ENCODE data around the gene LACTB.

LACTB gene, protein sequence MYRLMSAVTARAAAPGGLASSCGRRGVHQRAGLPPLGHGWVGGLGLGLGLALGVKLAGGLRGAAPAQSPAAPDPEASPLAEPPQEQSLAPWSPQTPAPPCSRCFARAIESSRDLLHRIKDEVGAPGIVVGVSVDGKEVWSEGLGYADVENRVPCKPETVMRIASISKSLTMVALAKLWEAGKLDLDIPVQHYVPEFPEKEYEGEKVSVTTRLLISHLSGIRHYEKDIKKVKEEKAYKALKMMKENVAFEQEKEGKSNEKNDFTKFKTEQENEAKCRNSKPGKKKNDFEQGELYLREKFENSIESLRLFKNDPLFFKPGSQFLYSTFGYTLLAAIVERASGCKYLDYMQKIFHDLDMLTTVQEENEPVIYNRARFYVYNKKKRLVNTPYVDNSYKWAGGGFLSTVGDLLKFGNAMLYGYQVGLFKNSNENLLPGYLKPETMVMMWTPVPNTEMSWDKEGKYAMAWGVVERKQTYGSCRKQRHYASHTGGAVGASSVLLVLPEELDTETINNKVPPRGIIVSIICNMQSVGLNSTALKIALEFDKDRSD

DNA sequence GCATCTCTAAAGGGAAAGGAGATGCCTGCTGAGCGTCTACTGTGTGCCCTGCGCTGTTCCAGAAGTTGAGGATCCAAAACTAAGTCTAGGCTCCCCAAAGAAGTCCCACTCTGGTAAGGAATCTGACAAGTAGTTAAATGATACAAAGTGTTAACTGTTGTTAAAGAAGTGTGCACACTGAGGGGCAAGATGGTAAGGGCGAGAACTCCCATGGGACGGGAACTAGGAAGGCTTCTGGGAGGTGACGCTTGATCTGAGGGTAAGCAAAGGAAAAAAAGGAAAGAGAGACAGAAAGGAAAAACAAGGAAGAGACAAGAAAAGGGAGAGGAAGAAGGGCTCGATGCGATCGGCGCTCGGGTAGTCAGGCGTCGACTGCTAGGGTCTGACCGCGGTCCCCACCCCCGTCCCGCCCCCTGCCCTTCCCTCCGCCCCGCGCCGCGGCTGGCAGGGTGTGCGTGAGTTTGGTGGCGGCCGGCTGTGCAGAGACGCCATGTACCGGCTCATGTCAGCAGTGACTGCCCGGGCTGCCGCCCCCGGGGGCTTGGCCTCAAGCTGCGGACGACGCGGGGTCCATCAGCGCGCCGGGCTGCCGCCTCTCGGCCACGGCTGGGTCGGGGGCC is at the start of gene LACTB:
TSS of gene LACTB (plus strand) at position 480 of the 620 bp plus-strand sequence. CDS start at position 491, 11 bp downstream.
- DNase-seq (ENCODE audit: low read depth): peak; percentile 73

DNA sequence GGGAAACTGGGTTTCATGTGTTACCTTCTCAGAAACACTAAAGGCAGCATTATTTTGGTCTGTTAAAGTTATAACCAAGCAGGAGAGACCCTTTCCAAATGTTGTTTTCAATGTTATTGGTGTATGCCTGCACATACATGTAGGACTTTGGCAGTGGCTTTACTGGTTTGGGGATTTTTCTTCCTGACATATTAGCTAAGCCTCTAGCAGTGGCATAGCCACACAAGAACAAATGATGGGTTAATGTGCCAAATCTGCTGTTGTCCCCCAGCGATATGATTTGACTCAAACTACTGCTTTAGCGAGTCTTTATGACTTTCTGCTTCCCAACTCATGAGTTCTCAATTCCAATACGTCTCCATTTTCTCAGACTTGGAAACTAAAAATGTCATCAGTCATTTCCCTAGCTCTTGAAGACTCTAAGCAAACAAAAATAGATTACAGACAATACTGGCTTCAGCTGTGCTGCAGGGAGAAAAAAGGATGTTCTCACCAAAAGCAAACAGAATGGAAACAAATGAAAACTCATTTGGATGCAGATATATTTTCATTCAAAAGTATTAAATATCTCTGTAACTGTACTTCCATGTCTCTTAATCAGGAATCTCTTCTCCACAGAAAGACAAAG is 49.5 kb upstream of the LACTB start:
- DNase-seq (ENCODE audit: low read depth): no peak

DNA sequence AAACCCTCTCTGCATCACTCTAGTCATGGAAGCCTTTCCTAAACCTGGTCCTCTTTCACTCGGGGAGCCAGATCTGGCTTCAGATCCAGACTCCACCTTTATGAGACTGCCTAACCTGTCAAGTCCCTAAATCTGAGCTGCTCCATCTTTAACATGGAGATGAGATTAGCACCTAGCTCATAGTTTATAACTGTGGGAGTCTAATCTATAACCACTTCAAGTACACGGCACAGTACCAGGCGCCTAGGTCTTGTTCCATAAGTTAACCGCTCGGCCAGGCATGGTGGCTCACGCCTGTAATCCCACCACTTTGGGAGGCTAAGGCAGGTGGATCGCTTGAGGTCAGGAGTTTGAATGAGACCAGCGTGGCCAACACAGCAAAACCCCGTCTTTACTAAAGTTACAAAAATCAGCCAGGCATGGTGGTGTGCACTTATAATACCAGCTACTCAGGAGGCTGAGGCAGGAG is 48.8 kb upstream of the LACTB start:
- no peak for DNase-seq (ENCODE audit: low read depth)

DNA sequence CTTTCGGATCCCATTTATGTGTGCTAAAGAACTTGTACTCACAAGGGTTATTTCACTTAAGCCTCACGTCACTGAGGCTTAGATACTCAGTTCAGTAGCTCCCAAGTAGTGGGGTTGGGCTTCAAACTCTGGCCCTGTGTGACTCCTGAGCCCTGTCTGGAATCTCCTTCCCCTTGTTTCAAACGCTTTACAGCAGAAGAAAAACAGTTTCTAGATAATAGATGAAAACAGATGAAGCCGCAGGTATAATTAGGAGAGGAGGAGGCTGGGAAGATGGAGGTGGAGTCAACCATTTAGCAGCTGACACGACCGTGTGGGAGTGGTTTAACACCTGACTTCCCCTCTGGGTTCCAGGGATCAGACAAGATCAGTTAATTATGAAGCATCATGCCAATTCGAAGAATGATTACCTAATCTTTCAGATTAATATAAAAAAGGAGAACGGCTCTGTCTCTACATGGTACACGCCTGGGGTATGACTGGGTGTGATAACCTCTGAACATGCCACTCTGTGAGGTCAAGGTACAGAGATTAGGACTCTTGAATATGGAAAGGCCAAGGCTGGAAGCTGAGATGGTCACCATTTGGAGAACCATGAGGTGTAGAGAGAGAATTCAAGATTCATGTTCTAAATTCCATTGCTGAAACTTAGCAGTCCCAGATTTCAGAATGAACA is 48.0 kb upstream of the LACTB start:
- no peak for DNase-seq (ENCODE audit: low read depth)

DNA sequence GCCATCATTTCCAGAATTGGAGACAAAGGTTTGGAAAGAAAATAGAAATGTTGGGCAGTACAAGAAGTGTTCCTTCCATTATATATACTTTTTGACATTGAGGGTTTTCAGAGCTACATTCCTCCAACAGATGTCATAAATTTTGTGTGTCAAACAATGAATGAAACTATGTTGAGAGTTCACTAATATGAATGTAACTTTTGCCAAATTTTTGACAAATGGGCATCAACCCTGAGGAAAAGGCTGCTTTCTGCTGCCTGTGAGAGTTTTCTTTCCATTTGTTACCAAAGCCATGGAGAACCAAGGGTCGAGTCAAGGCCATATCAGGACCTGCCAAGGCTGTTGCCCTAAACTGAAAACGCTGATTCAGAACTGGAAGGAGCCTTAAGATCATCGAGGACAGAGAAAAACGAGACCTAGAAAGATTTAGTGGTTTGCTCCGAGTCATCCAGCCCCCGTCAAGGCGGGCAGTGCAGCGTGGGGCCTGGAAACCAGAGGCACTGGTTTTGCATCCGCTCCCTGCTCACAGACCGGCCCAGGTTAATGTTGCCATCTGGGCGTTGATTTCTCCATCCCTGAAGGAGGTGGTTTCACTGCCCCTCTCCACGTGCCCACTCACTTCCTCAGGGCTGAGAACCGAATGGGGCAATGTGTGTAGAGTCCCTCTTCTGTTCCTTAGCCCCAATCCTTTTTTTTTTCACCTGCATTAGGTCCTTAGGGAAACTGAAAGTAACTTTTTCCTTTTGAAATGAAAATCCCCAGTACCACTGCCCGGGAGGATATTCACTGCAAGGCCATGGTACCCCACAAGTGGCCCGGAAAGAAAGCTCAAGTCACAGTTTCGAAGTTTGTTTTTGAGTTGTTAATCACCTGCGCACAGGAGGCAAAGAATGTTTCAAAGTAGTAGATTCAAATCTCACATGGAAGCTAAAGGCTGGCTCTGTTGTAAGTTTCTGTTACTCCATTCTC is 46.4 kb upstream of the LACTB start:
- DNase-seq (ENCODE audit: low read depth): no peak

DNA sequence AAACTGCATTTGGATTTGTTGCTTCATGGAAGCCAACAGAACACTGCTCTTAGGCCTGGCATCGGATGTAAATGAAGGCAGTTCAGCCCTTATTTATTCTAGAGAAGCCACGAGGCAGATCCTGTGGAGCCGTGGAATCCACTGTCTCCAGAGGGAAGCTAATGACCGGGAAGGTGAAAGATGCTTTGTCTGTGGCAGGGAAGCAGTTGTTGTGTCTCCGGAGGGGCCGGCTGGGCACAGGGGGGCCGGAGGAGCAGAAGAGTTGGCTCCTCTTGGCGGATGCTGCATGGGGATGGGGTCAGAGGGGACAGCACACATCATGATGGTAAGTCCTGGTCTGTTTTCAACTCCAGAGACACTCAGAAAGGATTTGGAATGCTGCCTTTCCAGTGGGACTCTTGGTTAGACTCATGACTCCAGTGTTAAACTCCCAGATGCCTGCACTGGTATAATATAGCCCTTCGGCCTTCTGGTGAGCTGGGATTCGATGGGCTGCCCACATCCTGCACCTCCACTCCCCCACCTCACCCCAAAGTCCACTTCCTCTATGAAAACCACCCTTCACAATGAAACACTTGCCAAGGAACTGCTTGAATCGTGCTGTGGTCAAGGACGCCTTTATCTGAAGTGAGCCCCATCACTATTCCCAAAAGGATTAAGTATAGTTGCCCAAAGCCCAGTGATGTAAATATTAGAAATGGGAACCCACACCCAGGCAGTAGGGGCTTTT is 45.5 kb upstream of the LACTB start:
- no peak for DNase-seq (ENCODE audit: low read depth)

DNA sequence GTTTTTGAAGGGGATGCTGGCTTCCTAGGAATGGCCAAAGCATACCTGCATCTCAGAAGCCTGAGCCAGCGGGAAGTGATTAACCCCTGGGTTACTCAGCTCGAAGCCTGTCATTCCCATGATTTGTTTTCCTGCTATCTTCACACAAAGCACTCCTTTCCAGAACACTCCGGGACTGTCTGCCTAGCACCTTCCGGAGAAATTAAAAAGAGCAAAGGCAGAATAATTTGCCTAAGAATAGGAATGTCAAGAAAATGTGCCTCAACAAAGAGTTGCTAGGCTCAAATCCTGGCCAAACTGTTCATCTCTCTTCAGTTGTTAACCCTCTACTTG is 45.0 kb upstream of the LACTB start:
- no peak for DNase-seq (ENCODE audit: low read depth)

DNA sequence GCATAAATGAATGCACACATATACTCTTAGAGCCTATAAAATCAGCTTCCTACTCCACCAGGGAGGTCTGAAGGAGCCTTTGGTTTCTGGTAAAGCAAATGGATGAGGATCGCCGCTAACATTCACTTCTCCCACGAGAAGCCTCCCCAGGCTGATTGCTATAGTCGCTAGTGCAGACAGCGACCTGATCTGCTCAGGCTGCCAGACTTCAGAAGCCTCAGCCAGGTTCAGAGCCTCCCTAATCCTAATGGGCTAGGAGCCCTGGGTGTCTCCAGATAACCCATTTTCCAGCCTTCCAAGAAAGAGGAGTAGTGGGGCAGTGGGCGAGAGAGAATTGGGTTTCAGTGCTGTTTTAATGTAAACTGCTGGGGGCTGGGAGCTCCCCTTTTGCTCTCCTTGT is 43.7 kb upstream of the LACTB start:
- no peak for DNase-seq (ENCODE audit: low read depth)

DNA sequence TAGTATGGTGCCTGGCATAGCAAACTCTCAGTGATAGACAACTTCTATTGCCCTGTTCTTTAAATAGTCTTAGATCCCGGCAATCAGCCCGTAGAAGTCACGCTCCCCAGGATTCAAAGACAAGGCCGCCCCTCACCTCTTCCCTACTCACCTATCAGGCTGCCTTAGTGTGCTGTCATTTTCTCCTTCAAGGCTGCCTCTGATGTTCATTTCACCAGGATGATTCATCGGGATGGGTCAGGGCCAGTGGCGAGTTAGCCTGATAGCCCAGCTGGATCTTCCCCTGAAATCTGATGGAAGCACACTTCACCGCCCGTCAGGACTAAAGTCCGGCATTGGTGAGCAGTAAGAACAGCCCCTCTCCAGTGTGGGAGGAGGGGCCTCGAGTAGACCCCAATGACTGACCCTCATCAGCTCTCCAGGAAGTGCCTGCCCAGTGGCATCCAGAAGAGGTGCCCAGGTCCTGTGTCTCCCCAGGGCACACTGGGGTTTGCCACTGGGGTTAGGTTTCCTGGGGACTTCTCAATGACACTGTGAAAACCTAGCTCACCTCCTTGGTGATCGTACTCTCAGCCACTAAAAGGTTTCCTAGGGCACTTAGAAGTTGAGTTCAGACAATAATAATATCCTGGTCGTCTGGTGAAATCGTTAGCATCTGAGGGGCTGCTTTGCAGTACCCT is 41.6 kb upstream of the LACTB start:
- DNase-seq (ENCODE audit: low read depth): no peak

DNA sequence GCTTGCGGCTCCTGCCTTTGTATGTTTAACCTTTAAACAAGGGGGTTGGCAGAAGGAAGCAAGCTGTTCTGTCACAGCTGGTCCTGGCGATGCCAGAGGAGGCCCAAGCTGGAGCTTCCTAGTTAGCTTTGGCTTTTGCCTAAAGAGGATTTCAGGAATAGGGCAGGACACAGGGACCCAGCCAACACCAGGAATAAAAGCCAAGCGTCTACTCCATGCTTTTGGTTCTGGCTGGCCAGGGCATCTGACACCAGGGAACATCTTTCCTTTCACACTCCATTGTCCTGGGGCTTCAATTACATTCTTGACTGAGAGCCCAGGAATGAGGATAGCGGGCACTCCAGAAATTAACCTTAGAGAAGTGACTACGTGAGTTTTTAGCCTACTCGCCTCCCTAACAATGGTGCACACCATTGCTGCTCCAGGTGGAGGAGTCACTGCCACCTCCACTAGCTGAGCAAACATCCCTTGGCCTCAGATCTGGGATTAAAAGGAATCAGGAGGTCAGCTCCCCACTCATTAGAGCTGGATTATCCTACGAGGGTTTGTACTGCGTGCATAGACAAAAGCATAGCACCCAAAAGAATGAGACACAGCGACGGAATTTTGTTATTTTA is 40.9 kb upstream of the LACTB start:
- DNase-seq (ENCODE audit: low read depth): no peak

DNA sequence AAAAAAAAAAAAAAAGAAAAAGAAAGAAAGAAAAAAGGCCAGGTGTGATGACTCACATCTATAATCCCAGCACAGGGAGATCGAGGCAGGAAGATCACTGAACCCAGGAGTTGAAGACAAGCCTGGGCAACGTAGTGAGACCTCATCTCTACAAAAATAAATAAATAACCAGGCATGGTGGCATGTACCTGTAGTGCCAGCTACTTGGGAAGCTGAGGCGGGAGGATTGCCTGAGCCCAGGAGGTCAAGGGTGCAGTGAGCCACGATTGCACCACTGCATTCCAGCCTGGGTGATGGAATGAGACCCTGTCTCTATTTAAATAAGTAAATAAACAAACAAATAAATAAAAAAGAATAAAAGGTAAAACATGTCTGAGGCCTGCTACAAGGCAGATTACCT is 39.3 kb upstream of the LACTB start:
- no peak for DNase-seq (ENCODE audit: low read depth)

DNA sequence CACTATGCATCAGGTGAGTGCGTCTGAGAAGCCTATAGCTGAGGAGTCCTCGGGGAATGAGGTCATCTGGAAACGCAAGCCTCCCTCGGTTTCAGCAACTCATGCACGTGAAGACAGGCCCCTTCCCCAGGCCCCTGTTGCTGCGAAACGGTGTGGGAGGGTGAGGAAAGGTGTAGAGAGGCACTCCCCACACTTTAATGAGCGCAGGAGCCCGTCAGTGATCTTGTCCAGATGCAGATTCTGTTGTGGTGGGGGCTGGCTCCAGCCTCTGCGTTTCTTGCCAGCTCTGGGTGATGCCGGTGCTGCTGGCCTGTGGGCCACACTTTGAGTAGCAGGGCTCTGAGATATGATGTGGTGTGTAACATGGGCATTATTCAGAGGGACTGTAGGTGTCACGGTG is 38.6 kb upstream of the LACTB start:
- DNase-seq (ENCODE audit: low read depth): no peak

DNA sequence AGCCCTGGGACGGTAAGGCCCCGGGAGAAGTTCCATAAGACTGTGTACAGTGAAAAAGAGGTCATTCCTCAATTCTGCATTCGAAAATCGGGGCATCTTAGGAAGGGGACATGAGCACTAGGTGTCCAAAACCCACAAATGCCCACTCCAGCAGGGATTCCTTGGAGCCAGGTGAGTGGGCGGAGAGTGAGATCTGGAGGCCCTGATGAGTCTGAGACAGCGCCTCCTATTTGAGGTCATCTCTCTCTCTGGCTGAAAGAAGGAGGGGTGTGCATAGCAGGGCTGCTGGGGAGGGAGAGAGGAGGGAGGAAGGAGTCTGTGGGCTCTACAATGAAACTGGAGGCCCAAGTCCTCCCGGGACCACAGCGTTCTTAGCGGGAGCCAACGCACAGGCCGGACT is 38.1 kb upstream of the LACTB start:
- DNase-seq (ENCODE audit: low read depth): no peak

DNA sequence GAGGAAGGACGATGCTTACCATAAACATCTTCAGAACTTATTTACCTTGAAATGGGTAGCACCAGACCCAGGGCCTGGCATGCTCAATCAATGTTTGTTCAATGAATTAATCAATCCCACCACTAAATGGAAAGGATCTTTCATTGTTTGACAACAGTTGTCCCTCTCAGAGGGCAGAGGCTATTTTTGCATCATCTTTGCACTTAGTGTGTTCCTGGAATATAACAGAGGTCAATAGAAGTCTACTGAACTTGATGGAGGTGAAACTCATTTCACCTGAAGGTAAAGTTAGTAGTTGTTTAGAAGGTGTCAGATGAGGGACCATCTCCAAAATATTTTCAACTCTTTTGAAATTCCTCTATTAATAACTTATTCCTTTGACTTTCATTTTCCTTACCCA is 36.9 kb upstream of the LACTB start:
- no peak for DNase-seq (ENCODE audit: low read depth)

DNA sequence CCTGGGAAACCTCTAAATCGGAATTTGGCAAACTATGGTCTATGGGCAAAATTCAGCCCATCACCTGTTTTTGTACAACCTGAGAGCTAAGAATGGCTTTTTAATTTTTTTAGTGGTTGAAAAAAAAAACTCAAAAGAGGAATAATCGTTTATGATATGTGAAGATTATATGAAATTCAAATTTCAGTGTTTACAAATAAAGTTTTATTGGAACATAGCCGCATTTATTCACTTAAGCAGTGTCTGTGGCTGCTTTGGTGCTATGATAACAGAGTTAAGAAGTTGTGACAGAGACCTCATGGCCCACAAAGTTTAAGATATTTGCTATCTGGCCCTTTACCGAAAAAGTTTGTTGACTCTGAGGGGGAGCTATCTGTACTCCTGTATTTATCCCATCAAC is 36.4 kb upstream of the LACTB start:
- no peak for DNase-seq (ENCODE audit: low read depth)

DNA sequence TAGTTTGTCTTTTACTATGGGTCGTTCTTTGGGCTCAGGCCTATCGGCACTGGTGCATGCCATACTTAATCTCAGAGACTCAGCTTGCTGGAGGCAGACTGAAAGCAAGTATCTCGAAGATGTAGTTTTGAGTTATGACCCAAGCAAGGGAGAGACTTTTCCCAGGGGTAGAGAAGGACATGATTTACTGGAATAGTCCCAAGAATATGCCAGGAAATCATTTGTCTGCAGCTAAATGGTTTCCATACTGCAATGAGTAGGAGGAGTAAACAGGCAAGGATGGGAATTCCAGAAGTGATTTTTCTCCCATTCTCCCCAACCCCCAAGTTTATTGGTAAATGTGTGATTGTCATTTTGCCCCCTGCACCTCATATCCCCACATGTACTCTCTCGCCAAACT is 35.4 kb upstream of the LACTB start:
- DNase-seq (ENCODE audit: low read depth): no peak

DNA sequence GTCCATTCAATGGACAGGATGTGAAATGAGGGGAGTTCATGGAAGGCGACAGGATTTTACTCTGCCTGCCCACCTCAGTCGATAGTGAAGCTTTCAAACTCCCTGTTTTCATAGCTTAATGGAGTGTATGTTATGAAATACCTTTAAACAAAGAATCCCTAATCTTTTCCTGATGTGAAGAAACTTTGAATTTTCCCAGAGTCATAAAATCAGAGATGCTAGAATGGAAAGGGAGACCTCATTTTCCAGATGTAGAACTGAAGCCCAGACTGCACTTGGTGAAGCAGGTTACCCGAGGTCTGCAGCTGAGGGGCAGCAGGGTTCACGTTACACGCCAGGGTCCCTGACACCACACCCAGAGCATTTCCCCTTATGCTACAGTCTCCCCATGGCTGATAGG is 34.7 kb upstream of the LACTB start:
- DNase-seq (ENCODE audit: low read depth): no peak

DNA sequence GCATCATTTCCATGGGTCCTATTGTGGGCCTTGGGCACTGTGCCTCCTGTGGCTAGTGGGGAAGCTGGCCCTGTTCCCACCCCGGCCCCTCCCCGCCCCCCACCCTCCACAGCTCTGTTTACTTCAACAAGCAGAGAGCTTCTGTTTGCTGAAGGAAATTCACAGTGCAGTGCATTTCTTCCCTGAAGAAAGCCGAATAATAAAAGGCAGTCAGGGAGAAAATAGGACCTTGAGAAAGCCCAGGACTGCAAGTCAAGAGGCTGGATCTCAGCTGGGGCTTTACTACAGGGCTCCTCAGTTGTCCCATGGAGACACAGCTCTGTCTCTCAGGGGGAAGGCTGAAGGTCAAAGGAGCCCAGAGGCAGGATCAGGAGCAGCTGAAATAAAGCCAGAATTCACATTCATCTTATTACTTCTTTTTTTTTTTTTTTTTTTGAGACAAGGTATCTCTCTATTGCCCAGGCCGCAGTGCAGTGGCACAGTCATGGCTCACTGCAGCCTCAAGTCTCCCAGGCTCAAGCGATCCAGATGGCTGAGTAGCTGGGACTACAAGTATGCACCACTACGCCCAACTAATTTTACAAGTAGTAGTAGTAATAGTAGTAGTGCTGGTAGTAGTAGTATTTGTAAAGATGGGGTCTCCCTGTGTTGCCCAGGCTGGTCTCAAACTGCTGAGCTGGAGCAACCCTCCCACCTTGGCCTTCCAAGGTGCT is 33.0 kb upstream of the LACTB start:
- no peak for DNase-seq (ENCODE audit: low read depth)

Measured in activated T-helper 9 cell treated with anti-CD3 and anti-CD28 coated beads, Interleukin-2, amount 50 U/mL, for 16 hours (primary cell).